Stimulated activated CD4-positive, alpha-beta T cell treated with anti-CD3 and anti-CD28 coated beads, Interleukin-4, amount 100 ng/mL, for 4 hours (primary cell): Measurements from ENCODE around the gene ALG12.

Experiments used
- DNase-seq, 2 experiments: peaks; one replicate each; pipeline ENCODE4 v3.0.0-alpha.2; 2020

Gene ALG12

DNA sequence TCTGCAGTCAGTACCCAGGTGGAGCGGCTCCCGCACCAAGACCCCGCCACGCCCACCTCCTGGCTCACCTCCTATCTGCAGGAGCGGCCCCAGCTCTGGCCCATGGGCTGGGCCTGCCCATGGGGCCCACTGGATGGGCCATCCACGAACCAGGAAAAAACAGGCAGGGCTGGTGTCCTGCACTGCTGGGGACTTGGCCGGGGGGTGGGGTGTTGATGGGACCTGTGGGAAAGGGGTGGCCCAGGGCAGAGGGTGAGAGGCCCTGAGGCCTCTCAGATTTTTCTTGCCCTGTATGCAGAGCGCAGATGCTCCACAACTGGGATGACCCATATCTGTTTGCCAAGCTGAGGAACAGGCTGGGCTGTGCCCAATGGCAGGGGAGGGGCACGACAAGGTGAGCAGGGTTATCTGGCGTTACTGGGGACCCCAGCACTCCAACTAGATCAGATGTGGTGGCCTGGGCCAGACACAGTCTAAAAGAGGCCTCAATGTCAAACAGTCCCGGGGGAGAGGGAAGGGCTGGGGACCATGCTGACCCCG lies 39.7 kb upstream of the ALG12 start:
- DNase-seq, result no peak

DNA sequence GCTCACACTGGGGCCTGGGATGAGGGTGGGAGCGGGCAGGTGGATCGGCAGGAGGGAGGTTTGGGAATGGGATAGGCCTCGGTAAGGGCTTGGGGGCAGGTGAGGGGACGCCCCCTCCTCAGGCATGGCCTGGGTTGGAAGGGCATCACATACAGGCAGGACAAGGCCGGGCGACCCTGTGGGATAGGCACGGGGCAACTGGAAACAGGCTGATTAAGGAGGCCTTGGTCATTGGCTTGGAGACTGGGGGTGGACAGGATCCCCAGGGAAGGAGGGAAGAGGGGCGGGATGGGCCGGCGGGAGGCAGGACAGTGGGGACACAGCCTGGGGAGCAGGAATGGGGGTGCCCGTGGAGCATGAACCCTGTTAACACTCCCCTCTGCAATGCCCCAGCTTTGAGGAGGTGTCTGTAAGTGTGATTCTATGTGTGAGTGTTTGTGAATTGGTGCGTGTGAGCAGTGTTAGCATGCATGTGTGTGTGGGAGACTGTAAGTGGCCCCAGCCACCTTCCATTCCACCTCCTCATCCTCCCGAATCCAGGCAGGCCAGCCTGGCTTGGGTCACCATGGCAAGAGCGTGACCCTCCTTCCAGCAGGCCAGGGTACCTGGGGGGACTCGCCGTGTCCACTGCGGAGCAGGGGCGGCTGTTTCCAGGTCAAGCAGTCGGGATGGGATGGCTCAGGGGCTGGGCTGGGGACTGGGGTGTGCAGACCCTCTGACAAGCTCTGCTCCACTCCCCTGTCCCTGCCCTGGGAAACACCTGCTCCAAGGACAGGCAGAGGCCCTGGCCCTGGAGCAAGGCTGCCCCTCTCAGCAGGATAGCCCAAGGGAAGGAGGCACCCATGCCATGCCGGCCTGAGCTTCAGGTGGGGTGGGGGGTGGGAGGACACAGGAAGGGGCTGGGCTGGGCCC lies 38.9 kb upstream of the ALG12 start:
- no peak for DNase-seq

GRCh38 chr22:49956418-49956770 lies 38.2 kb upstream of the ALG12 start:
- DNase-seq, result no peak

- no peak for DNase-seq
Measured at GRCh38 chr22:49955581-49956417, 37.6 kb upstream of the ALG12 start.

GRCh38 chr22:49954991-49955580 lies 36.8 kb upstream of the ALG12 start:
- DNase-seq, result no peak

DNA sequence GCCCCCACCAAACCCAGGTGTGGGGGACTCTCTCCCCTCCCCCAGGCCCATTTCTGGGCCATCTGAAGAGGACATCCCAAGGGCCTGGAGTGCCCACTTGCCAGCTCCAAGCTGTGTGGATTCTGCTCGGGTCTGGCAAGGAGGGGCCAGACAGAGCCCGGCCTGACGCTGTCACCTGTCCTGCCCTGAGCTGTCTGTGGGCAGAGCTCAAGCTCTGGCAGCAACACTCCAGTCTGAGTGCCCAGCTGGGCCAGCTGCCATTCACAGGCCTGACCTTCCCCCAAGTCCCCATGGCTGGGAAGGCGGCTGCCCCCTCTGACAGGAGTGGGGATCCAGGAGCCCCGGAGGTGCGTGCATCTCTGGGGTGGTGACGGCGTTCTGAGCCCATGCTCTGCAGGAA lies 36.1 kb upstream of the ALG12 start:
- no peak for DNase-seq

GRCh38 chr22:49953680-49954344 lies 35.6 kb upstream of the ALG12 start:
- no peak for DNase-seq

- no peak for DNase-seq
Measured at GRCh38 chr22:49953027-49953679, 34.9 kb upstream of the ALG12 start.

- DNase-seq, result no peak
Measured at GRCh38 chr22:49951986-49952896, 34.0 kb upstream of the ALG12 start.

DNA sequence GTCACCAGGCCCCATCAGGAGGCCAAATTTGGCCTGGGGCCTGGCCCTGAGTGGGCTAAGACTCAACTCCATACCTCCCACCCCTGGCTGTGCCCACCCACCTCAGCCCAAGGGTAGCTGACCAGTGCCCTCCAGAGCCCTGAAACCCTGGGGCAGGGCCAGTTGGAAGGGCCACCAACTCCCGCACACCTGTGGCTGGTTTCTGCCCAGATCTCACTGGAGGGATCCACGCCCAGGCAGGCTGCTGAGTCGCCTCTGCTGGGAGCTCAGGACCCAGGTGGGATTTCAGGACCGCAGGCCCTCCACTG lies 33.4 kb upstream of the ALG12 start:
- DNase-seq, result no peak

DNA sequence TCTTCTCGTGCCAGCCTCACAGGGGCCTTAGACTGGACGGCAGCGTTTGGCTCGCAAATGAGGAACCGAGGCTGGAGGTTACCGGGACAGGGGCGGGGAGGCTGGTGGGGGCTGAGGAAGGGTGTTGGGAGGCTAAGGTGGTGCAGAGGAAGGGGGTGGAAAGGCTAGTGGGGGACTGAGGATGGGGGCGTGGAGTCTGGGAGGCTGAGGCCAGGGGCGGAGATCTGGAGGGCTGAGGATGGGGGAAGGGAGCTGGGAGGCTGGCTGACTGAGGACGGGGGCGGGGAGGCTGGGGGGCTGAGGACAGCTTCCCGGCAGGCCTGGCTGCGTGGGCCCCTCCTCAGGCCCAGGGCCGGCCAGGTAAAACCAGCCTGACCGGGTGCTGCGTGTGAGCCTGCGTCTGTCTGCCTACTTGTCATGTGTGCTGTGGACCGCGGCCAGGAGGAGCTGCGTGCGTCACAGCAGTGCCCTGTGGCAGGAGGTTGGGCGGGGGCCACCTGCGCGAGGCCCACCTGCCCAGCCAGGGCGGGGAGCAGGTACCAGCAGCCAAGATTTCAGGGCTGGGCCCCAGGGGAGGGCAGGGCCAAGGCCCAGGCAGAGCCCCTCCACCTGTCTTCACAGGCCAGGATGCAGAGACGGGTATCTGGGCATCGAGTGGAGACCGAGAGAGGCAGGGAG lies 32.9 kb upstream of the ALG12 start:
- DNase-seq, result no peak

DNA sequence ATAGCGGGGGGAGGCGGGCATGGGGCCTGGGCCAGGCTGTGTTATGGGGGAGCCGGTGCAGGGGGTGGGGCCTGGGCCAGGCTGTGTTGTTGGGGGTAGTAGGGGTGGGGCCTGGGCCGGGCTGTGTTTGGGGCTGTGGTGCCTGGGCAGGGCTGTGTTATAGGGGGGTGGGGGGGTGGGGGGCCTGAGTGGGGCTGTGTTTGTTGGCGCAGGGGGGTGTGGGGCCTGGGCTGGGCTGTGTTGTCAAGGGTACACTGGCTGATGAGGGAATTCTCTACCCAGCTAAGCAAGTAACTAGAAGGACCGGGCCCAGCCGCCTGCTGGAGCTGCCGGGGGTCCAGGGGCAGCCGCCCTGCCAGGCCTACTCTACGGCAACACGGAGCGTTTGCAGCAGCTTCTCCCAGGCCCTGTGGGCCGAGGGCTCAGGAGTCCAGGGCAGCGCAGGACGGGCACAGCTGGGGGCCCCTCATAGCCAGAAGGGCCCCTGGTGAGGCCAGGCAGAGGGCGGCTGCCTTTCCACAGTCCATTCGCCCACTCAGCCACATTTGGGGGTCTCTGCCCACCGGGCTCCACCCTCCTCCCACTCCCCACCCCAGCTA lies 32.3 kb upstream of the ALG12 start:
- no peak for DNase-seq

GRCh38 chr22:49949914-49950292 lies 31.7 kb upstream of the ALG12 start:
- DNase-seq, result no peak

GRCh38 chr22:49948958-49949913 lies 31.0 kb upstream of the ALG12 start:
- no peak for DNase-seq

GRCh38 chr22:49948116-49948957 lies 30.1 kb upstream of the ALG12 start:
- DNase-seq, result no peak

DNA sequence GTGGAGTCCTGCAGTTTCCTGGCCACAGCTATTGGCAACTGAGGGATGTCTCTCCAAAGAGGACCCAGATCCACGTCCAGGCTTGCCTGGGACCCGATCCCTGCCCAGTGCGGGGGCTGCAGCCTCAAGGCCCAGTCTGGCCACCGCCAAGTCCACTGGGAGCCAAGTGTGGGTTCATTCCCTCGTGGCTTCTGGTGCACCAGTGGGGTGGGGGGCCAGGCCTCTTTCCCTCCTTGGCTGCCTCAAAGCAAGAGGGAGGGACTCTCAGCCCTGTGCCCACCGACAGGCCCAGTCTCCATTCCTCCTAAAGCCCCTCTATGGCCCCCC lies 29.0 kb upstream of the ALG12 start:
- no peak for DNase-seq

GRCh38 chr22:49946612-49947295 lies 28.5 kb upstream of the ALG12 start:
- DNase-seq, result no peak
